Mesothelial cell of epicardium (in vitro differentiated cells): ENCODE results near the gene MLPH. TPM values are rescaled to one million over a fixed set of nuclear protein-coding genes. Genes with fewer than 3 reads are reported as not detected.

Experiments used
- DNase-seq, 2 experiments: peaks; one replicate each; pipeline ENCODE4 v3.0.0; 2021; ENCODE audit warnings: low spot score in 2 of 2; ENCODE audit not compliant: unreplicated experiment in 2 of 2
- H3K27ac Mint-ChIP-seq: 2 replicates; pipeline ENCODE4 v1.8.0; 2021; ENCODE audit warnings: mixed read lengths
- H3K27me3 Mint-ChIP-seq: 2 replicates; pipeline ENCODE4 v1.8.0; 2021; ENCODE audit warnings: low read depth, mixed read lengths
- H3K36me3 Mint-ChIP-seq: 2 replicates; pipeline ENCODE4 v1.8.0; 2021; ENCODE audit warnings: mixed read lengths
- H3K4me1 Mint-ChIP-seq: 2 replicates; pipeline ENCODE4 v1.8.0; 2021; ENCODE audit warnings: mixed read lengths
- H3K4me3 Mint-ChIP-seq: 2 replicates; pipeline ENCODE4 v1.8.0; 2021; ENCODE audit warnings: mild to moderate bottlenecking, moderate library complexity, mixed read lengths
- H3K9me3 Mint-ChIP-seq: 2 replicates; pipeline ENCODE4 v1.8.0; 2021; ENCODE audit warnings: mixed read lengths
- total RNA-seq: library from RNA; stranded (reverse); gene quantifications from 3 replicates; pipeline ENCODE4 v1.2.1, GENCODE V29; 2021
- TF ChIP-seq, protein P1 (sequence below): fragments of 200-600 bp; sonication (generic); IDR thresholded peaks from one replicate; pipeline ENCODE4 v1.5.0; 2021; ENCODE audit warnings: antibody characterized with exemption; ENCODE audit not compliant: unreplicated experiment

The MLPH gene
- total RNA-seq, 1 donor from 2014 or later, result 6.1 TPM

DNA sequence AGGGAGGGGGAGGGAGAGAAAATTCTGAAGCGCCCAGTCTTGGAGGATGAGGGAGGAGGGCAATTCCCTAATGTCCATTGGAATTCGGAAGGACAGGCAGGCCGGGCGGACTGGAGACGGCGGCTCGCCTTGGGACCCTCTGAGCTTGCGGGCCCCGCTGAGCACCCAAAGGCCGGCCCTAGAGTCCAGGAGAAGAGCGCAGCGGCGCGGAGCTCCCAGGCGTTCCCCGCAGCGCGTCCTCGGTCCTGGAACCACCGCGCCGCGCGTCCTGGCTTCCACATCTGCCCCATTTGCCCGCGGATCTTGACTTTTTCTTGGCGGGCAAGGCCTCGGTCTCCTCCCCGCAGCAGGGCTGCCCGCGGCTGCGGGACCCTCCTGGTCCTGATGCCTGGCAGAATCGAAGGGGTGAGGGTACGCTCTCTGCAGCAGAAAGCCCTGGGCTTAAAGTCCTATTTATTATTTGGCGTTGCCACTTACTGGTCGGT, 675 bp upstream of the MLPH start:
- no peak for DNase-seq
- no peak overlapping the region for H3K27ac Mint-ChIP-seq
- H3K9me3 Mint-ChIP-seq, result peaks cover 8% of the 10 kb centered on the region
- TF ChIP-seq, protein P1, sequence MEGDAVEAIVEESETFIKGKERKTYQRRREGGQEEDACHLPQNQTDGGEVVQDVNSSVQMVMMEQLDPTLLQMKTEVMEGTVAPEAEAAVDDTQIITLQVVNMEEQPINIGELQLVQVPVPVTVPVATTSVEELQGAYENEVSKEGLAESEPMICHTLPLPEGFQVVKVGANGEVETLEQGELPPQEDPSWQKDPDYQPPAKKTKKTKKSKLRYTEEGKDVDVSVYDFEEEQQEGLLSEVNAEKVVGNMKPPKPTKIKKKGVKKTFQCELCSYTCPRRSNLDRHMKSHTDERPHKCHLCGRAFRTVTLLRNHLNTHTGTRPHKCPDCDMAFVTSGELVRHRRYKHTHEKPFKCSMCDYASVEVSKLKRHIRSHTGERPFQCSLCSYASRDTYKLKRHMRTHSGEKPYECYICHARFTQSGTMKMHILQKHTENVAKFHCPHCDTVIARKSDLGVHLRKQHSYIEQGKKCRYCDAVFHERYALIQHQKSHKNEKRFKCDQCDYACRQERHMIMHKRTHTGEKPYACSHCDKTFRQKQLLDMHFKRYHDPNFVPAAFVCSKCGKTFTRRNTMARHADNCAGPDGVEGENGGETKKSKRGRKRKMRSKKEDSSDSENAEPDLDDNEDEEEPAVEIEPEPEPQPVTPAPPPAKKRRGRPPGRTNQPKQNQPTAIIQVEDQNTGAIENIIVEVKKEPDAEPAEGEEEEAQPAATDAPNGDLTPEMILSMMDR, result no peak
- peaks cover 45% of the 10 kb centered on the region for H3K27me3 Mint-ChIP-seq
- H3K36me3 Mint-ChIP-seq, result peaks cover 7% of the 10 kb centered on the region
- peak overlapping the region; percentile 69 for H3K4me3 Mint-ChIP-seq
- H3K4me1 Mint-ChIP-seq, result peaks cover 29% of the 10 kb centered on the region

DNA sequence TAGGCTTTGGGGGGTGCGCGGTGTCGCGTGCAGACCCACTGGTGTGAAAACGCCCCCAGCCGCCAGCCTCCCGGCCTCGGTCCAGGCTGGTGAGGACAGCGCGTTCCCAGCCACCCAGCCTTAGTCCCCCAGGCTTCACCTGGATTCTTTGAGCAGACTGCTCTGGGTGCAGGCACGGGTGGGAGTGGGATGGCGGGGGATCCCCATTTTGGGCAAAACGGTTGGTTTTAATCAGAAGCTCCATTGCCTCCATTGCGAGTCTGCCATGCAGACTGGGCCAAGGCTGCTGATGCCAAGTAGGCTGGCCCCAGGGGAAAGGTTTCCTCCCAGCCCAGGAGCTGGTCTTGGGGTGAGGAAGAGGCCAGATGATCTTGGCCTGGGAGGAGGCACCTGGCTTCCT, 445 bp downstream of the MLPH start:
- H3K27ac Mint-ChIP-seq, result peak overlapping the region; percentile 30
- DNase-seq, result no peak
- peaks cover 16% of the 10 kb centered on the region for H3K36me3 Mint-ChIP-seq
- TF ChIP-seq, protein P1, result no peak
- H3K4me1 Mint-ChIP-seq, result peaks cover 25% of the 10 kb centered on the region
- H3K4me3 Mint-ChIP-seq, result peak overlapping the region; percentile 69
- H3K27me3 Mint-ChIP-seq, result peaks cover 45% of the 10 kb centered on the region
- H3K9me3 Mint-ChIP-seq, result peaks cover 17% of the 10 kb centered on the region

DNA sequence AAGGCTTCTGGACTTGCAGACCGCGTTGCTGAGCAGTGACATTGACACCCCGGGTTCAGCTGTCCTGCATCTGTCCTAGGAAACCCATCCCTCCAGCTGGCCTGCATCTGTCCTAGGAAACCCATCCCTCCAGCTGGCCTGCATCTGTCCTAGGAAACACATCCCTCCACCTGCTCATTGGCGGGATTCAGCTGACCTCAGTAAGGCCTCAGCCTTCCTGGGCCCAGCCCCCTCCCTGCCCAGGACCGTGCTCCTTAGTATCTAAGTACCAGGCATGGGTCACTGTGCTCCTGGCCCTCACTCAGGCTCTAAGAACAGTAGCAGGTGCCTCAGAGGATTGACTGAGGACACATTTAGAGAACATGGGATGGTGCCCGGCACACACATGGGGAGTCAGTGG, 1.2 kb downstream of the MLPH start:
- peaks cover 45% of the 10 kb centered on the region for H3K27me3 Mint-ChIP-seq
- H3K9me3 Mint-ChIP-seq, result peaks cover 25% of the 10 kb centered on the region
- no peak for DNase-seq
- no peak overlapping the region for H3K27ac Mint-ChIP-seq
- peak overlapping the region; percentile 36 for H3K4me3 Mint-ChIP-seq
- peaks cover 25% of the 10 kb centered on the region for H3K4me1 Mint-ChIP-seq
- TF ChIP-seq, protein P1, result no peak
- peaks cover 24% of the 10 kb centered on the region for H3K36me3 Mint-ChIP-seq

DNA sequence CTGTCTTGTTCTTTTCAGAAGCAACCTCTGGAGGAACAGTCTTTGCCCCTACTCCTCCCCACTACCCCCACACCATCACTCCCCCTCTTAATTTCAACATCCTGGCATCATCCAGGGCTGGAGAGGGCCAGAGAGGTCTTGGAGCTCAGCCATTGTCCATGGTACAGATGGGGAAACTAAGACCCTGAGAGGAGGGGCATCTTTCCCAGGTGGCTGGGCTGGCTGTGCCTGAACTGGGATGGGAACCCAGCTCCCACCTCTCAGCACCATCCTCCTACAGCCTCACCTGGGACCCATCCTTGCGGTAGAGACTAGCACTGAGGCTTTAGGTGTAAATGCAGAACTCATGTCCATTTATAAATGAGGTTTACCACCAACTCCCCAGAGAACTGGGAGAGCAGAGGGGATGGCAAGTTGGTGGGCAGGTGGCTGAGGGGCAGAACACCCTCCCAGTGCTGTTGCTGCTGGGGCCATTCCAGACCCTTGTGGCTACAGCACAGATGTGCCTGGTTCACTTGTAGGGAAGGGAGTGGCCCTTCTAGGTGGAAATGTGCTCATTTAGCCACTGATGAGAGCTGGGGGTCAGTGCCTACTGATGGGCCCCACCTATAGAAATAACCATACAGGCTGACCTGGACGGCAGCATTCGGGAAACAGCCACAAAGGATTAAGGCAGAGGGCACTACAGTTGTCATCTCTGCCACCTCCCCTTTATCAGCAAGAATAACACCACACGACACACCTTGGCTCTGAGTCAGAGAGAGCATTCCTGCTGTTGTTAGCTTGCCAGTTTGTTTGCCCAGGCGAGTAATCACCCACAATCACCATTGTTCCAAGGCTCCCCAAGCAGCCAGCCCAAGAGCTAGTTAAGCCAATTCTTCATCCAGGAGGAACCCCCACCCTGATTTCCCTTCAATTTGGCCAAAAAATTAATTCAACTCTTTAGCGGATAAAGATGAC, 2.1 kb downstream of the MLPH start:
- H3K36me3 Mint-ChIP-seq, result peaks cover 30% of the 10 kb centered on the region
- TF ChIP-seq, protein P1, result no peak
- peaks cover 40% of the 10 kb centered on the region for H3K27me3 Mint-ChIP-seq
- DNase-seq, result no peak
- H3K27ac Mint-ChIP-seq, result peak overlapping the region; percentile 94
- peaks cover 25% of the 10 kb centered on the region for H3K4me1 Mint-ChIP-seq
- peaks cover 29% of the 10 kb centered on the region for H3K9me3 Mint-ChIP-seq
- H3K4me3 Mint-ChIP-seq, result no peak overlapping the region

DNA sequence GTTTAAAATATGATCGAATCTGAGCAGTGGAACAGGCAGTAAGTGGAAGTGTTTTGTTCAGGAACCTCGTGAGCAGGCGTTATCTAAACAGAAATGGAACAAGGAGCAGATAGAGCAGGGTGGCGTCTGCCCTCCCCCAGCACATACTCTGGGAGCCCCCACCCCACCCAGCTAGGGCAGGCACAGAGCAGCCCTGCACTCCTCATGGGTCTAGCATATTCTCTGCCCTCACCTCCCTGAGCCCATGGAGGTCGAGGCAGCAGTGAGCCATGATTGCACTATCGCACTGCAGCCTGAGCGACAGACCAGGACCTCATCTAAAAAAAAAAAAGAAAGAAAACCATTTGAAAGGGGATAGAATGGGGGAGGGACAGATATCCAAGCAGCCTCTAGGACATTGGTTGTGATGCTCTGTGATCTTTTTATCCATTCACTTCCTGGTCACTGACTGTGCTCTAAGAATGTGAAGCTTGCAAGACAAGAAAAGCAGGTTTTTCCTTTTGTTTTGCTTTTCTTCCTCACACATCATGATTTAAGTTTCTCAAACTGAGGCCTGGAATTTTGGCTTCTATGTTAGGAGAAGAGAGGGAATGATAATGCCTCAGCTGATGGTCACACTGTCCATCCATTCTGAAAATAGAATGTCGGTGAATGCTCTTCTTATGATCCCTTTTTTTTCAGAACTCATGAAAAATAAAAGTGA, 3.1 kb downstream of the MLPH start:
- Mint-ChIP-seq H3K27me3 (peaks cover 33% of the 10 kb centered on the region), H3K27ac (peak overlapping the region; percentile 94), H3K4me3 (no peak overlapping the region), H3K9me3 (peaks cover 29% of the 10 kb centered on the region), H3K4me1 (peaks cover 25% of the 10 kb centered on the region), H3K36me3 (peaks cover 34% of the 10 kb centered on the region)
- TF ChIP-seq, protein P1, result no peak
- DNase-seq, result no peak
